Fibroblast of skin of left quadriceps (primary cell): ENCODE data around the gene EFCAB3.
"Not testable (repeated sequence)": the region's sequence is repeated elsewhere in the genome, so short reads cannot be mapped to it uniquely, and the experiment has no call there.

Experiments
- DNase-seq, 2 experiments: peaks; one replicate each; pipeline ENCODE4 v3.0.0-alpha.2; 2013; ENCODE audit warnings: low read depth in 2 of 2

The EFCAB3 gene

GRCh38 chr17:62464422-62464821, 84.1 kb downstream of the EFCAB3 start:
- DNase-seq = not testable (repeated sequence)

- DNase-seq = not testable (repeated sequence)
Measured at GRCh38 chr17:62465271-62465670, 84.9 kb downstream of the EFCAB3 start.
